Vagina (tissue), 2 donors: ENCODE measurements around the gene C10orf95.

ENCODE experiments used
- POLR2A ChIP-seq, 2 donors: fragments of 450-650 bp; IDR thresholded peaks; one replicate each; pipeline ENCODE4 v1.6.1; 2017; ENCODE audit warnings: antibody characterized with exemption in 2 of 2, mild to moderate bottlenecking in 2 of 2, moderate library complexity in 2 of 2
- POLR2AphosphoS5 ChIP-seq, 2 donors: sonication (generic); formaldehyde crosslinking; IDR thresholded peaks; one replicate each; pipeline ENCODE4 v1.9.0; 2017; ENCODE audit warnings: antibody characterized with exemption in 2 of 2, mild to moderate bottlenecking in 2 of 2, low read depth in 1 of 2; ENCODE audit not compliant: insufficient read depth in 1 of 2
- TF ChIP-seq, protein P1 (sequence below), 3 experiments: fragments of 450-650 bp in 2 of 3; fragments of 200-600 bp in 1 of 3; sonication (generic) in 1 of 3; IDR thresholded peaks; one replicate each; pipeline ENCODE4 v1.5.1; 2017 to 2019; ENCODE audit warnings: antibody characterized with exemption in 3 of 3, mild to moderate bottlenecking in 2 of 3, moderate library complexity in 2 of 3

DNA sequence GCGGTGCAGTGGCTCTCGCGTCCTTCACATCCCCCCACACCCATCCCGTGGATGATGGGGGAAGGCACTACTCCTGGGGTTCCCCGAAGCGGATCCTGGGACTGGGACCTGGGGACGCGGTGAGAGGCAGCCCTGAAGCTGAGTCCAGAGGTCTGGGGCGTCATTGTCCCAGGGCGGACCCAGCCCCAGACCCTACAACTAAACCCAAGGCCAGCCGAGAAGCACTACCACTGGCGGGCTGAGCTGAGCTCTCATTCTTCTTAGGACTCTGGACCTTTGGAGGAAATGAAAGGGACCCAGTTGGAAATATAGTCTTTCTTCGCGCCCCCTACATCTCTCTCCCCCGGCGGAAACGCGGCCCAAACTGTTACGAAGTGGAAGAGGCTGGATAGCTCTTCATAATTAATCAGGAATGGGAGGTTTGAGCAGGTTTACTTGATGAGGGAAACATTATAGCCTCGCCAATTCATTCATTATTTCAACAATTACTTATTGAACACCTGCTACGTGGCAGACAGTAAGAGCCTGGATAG lies 31.1 kb downstream of the C10orf95 start:
- TF ChIP-seq POLR2AphosphoS5 (IDR thresholded peaks at IDR 0.05; ENCODE audit: insufficient read depth in 1 of 2, low read depth in 1 of 2) (no peak), POLR2A (IDR thresholded peaks at IDR 0.05) (no peak)
- TF ChIP-seq, protein P1, sequence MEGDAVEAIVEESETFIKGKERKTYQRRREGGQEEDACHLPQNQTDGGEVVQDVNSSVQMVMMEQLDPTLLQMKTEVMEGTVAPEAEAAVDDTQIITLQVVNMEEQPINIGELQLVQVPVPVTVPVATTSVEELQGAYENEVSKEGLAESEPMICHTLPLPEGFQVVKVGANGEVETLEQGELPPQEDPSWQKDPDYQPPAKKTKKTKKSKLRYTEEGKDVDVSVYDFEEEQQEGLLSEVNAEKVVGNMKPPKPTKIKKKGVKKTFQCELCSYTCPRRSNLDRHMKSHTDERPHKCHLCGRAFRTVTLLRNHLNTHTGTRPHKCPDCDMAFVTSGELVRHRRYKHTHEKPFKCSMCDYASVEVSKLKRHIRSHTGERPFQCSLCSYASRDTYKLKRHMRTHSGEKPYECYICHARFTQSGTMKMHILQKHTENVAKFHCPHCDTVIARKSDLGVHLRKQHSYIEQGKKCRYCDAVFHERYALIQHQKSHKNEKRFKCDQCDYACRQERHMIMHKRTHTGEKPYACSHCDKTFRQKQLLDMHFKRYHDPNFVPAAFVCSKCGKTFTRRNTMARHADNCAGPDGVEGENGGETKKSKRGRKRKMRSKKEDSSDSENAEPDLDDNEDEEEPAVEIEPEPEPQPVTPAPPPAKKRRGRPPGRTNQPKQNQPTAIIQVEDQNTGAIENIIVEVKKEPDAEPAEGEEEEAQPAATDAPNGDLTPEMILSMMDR (IDR thresholded peaks at IDR 0.05), result no peak
